ENCODE data around the gene PACSIN1.

DNA sequence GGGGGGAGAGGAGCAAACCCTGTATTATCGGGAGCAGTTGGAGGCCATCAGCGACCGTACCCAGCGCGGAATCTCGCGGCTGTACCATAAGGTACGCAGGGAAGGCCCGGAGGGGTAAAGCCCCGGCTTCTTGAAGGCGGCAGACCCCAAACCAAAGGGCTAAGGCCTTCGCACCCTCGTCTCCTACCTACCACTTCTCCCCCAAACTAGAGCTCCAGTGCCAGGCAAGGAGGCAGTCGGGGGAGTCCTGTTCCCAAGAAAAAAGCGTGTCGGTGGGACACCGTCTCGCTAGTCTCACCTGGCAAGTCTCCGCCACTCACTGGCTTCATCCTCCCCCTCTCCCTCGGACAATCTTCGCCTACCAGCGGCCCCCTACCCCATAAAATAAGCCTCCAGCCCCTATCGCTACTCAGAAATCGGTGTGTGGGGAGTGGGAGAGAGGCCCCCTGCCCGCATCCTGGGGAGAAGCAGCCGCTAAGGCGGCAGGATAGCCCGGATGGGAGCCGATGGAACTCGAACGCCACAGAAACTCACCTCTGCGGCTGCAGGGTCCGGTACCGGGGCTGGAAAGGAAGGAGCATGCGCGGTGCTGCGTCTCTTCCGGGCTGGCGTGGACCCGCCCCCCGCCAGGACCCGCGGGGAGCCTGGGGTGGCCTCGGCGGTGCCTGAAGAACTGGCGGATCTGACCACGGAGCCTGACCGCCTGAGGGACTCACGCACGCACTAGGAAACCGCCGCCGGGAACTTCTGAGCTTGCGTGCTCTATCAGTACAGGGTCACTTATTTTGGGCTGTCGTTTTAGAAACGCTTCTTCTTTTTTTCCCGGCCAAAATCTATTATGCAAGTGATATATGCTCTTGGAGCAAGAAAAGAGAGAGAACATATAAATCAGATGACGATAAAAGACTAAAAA, 40.1 kb upstream of the PACSIN1 start, which contains the start of gene RPS10:
- TF ChIP-seq POLR2AphosphoS5 (IDR thresholded peaks at IDR 0.05) (peak in 2 of 3 donors; percentile 41 to 46), CTCF (IDR thresholded peaks at IDR 0.05) (no peak), POLR2A (IDR thresholded peaks at IDR 0.05) (peak; percentile 73 to 75)
